ENCODE data around the gene COL8A1. TPM values are rescaled to one million over a fixed set of nuclear protein-coding genes. Genes with fewer than 3 reads are reported as not detected.

The COL8A1 gene
- total RNA-seq, 1 donor from 2014 or later: 3.9 TPM

DNA sequence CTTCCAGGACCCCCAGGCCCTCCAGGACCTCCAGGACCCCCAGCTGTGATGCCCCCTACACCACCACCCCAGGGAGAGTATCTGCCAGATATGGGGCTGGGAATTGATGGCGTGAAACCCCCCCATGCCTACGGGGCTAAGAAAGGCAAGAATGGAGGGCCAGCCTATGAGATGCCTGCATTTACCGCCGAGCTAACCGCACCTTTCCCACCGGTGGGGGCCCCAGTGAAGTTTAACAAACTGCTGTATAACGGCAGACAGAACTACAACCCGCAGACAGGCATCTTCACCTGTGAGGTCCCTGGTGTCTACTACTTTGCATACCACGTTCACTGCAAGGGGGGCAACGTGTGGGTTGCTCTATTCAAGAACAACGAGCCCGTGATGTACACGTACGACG lies 157.2 kb downstream of the COL8A1 start:
- Histone ChIP-seq H3K27me3 (ENCODE audit: control insufficient read depth, insufficient read depth, low read length) (no peaks in the 10 kb centered on the region), H3K36me3 (ENCODE audit: control insufficient read depth, insufficient read depth, low read length) (no peaks in the 10 kb centered on the region), H3K4me3 (ENCODE audit: low read depth, low read length) (no peak overlapping the region)
- TF ChIP-seq, protein P1, sequence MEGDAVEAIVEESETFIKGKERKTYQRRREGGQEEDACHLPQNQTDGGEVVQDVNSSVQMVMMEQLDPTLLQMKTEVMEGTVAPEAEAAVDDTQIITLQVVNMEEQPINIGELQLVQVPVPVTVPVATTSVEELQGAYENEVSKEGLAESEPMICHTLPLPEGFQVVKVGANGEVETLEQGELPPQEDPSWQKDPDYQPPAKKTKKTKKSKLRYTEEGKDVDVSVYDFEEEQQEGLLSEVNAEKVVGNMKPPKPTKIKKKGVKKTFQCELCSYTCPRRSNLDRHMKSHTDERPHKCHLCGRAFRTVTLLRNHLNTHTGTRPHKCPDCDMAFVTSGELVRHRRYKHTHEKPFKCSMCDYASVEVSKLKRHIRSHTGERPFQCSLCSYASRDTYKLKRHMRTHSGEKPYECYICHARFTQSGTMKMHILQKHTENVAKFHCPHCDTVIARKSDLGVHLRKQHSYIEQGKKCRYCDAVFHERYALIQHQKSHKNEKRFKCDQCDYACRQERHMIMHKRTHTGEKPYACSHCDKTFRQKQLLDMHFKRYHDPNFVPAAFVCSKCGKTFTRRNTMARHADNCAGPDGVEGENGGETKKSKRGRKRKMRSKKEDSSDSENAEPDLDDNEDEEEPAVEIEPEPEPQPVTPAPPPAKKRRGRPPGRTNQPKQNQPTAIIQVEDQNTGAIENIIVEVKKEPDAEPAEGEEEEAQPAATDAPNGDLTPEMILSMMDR (IDR thresholded peaks at IDR 0.05; ENCODE audit: insufficient read depth, low read length, severe bottlenecking): no peak
- DNase-seq (ENCODE audit: low read depth) (no peak), FAIRE-seq (no peak)

DNA sequence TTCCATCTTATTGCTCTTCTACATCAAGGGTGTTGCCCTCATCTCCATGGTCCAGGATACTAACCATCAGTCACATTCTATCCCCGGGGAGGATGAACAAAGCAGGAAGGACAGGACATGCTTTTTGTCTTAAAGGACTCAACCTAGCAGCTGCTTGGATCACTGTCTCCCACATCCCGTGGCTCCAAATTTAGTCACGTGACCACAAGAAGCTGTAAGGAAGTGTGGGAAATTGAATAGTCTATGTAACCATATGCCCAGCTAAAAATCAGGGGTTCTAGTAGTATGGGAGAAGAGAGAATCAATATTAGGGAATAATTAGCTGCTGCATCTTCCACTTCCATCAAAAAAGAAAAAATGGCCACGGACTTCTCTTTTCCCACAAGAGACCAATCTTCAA lies 161.0 kb downstream of the COL8A1 start:
- TF ChIP-seq, protein P1 (IDR thresholded peaks at IDR 0.05; ENCODE audit: insufficient read depth, low read length, severe bottlenecking): no peak
- no peak for FAIRE-seq
- H3K36me3 ChIP-seq (ENCODE audit: control insufficient read depth, insufficient read depth, low read length): no peaks in the 10 kb centered on the region

DNA sequence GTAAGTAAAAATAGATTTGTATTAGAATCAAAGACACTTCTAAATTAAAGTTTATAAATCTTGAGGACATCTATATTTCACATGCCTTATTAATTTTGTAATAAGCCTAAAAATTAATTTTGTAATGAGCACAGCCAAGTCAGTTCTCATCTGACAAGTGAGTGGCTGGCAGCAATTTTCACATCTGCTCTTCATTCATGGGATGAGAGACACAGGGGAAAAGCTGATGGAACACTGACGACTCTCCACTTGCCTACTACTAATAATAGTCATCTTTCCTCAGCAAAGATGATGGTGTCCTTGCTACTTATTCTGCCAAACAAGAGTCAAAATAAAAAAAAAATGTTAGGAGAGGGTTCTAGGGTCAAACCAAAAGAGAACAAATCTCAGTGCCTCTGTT lies 164.9 kb downstream of the COL8A1 start:
- H3K36me3 ChIP-seq (ENCODE audit: control insufficient read depth, insufficient read depth, low read length): no peaks in the 10 kb centered on the region
- H3K27me3 ChIP-seq (ENCODE audit: control insufficient read depth, insufficient read depth, low read length): no peaks in the 10 kb centered on the region
- DNase-seq (ENCODE audit: low read depth) (no peak), FAIRE-seq (no peak)
- no peak overlapping the region for H3K4me3 ChIP-seq (ENCODE audit: low read depth, low read length)
- TF ChIP-seq, protein P1 (IDR thresholded peaks at IDR 0.05; ENCODE audit: insufficient read depth, low read length, severe bottlenecking): no peak

More for the DNA sequence above, 161.0 kb downstream of the COL8A1 start:
- H3K4me3 ChIP-seq (ENCODE audit: low read depth, low read length): no peak overlapping the region
- no peak for DNase-seq (ENCODE audit: low read depth)
- H3K27me3 ChIP-seq (ENCODE audit: control insufficient read depth, insufficient read depth, low read length): no peaks in the 10 kb centered on the region

DNA sequence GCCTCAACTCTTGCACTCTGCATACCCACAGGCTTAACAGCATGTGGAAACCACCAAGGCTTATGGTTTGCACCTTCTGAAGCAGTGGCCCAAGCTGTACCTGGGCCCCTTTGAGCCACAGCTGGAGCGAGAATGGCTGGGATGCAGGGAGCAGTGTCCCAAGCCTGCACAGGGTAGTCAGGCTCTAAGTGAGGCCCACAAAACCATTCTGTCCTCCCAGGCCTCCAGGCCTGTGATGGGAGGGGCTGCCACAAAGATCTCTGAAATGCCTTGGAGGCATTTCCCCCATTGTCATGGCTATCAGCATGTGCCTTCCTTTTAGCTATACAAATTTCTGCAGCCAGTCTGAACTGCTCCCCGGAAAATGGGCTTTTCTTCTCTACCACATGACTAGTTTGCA lies 166.8 kb downstream of the COL8A1 start:
- Histone ChIP-seq H3K27me3 (ENCODE audit: control insufficient read depth, insufficient read depth, low read length) (no peaks in the 10 kb centered on the region), H3K36me3 (ENCODE audit: control insufficient read depth, insufficient read depth, low read length) (no peaks in the 10 kb centered on the region), H3K4me3 (ENCODE audit: low read depth, low read length) (no peak overlapping the region)
- TF ChIP-seq, protein P1 (IDR thresholded peaks at IDR 0.05; ENCODE audit: insufficient read depth, low read length, severe bottlenecking): no peak
- no peak for FAIRE-seq
- DNase-seq (ENCODE audit: low read depth): no peak

DNA sequence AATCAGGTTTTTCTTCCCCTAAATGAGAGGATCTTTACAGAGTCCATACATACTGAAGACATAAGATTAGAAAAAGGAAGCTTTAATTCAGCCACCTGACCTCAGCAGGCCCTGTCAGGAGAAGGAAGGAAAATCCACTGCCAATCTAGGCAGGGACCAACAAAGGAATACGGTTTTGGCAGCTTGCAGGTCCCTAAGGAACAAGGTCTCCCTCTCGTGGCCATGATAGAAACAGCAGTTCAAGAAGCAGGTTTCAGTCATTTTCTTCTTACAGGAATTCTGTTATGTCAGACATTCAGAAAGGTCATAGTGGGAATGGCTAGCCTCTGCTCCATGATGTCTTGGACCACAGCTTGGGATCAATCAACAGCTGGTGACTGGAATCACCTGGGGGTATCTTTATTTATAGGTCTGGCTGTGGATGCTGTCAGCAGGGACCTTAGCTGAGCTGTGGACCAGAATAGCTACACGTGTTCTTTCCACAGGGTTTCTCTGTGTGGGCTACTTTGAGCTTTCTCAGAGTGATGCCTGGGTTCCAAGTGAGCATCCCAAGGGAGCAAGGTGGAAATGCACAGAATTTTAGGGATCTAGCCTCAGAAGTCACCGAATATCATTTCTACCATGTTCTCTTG lies 169.9 kb downstream of the COL8A1 start:
- Histone ChIP-seq H3K4me3 (ENCODE audit: low read depth, low read length) (no peak overlapping the region), H3K36me3 (ENCODE audit: control insufficient read depth, insufficient read depth, low read length) (no peaks in the 10 kb centered on the region), H3K27me3 (ENCODE audit: control insufficient read depth, insufficient read depth, low read length) (no peaks in the 10 kb centered on the region)
- FAIRE-seq (no peak), DNase-seq (ENCODE audit: low read depth) (peak; percentile 74)
- TF ChIP-seq, protein P1 (IDR thresholded peaks at IDR 0.05; ENCODE audit: insufficient read depth, low read length, severe bottlenecking): peak; percentile 83

DNA sequence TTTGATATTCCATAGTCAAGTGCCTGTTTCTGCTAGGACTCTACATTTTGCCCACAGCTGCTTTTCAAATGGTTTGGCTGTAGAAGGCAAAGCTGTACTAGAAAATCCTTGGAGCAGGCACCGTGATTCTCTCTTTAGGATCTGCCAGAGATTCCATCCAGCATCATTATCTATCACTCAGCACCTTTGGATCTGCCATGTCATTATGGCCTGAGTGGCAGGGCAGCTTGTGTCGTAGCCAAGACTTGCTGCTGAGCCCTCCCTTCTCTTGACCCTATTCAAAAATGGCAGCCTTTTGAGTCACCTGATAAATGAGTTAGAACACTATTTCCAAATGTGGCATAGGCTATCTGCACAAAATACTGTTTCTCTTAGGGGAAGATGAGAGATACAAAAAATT lies 171.2 kb downstream of the COL8A1 start:
- Histone ChIP-seq H3K4me3 (ENCODE audit: low read depth, low read length) (no peak overlapping the region), H3K36me3 (ENCODE audit: control insufficient read depth, insufficient read depth, low read length) (no peaks in the 10 kb centered on the region), H3K27me3 (ENCODE audit: control insufficient read depth, insufficient read depth, low read length) (no peaks in the 10 kb centered on the region)
- TF ChIP-seq, protein P1 (IDR thresholded peaks at IDR 0.05; ENCODE audit: insufficient read depth, low read length, severe bottlenecking): no peak
- DNase-seq (ENCODE audit: low read depth): no peak
- no peak for FAIRE-seq
